Gastrocnemius medialis (tissue), 4 donors: Measurements from ENCODE around the gene MAML3. TPM values are rescaled to one million over a fixed set of nuclear protein-coding genes. Genes with fewer than 3 reads are reported as not detected.

ENCODE experiments used
- ATAC-seq, 2 donors: fragments of 150-250 bp; one replicate each; pipeline ENCODE4 v1.9.1; 2016
- DNase-seq, 2 donors: peaks; one replicate each; pipeline ENCODE4 v3.0.0-alpha.2; 2019
- H3K27ac ChIP-seq, 4 donors: fragments of 200-600 bp; sonication (generic); 1 replicate in 1 of 4; 2 replicates in 3 of 4; pipeline ENCODE4 v1.5.1; 2016 to 2018; ENCODE audit warnings: mild to moderate bottlenecking in 2 of 4, moderate library complexity in 1 of 4
- H3K27me3 ChIP-seq, 3 donors: fragments of 200-600 bp; sonication (generic) in 2 of 3; 1 replicate in 1 of 3; 2 replicates in 2 of 3; pipeline versions ENCODE4 v1.5.1 to v1.6.0; 2016 to 2019; ENCODE audit warnings: mild to moderate bottlenecking in 1 of 3, moderate library complexity in 1 of 3
- H3K36me3 ChIP-seq, 2 donors: fragments of 200-600 bp; sonication (generic) in 1 of 2; one replicate each; pipeline ENCODE4 v1.5.1; 2017 to 2018
- H3K4me1 ChIP-seq, 2 donors: fragments of 200-600 bp; sonication (generic) in 1 of 2; one replicate each; pipeline ENCODE4 v1.5.1; 2016 to 2017; ENCODE audit warnings: mild to moderate bottlenecking in 2 of 2
- H3K4me3 ChIP-seq, 4 donors: fragments of 200-600 bp; sonication (generic) in 3 of 4; 1 replicate in 1 of 4; 2 replicates in 3 of 4; pipeline ENCODE4 v1.5.1; 2016 to 2019; ENCODE audit warnings: mild to moderate bottlenecking in 2 of 4
- H3K9me3 ChIP-seq, 3 donors: fragments of 200-600 bp; sonication (generic) in 2 of 3; 1 replicate in 1 of 3; 2 replicates in 2 of 3; pipeline ENCODE4 v1.5.1; 2016 to 2019
- POLR2A ChIP-seq, 2 donors: fragments of 450-650 bp; IDR thresholded peaks; one replicate each; pipeline ENCODE4 v1.6.1; 2017; ENCODE audit warnings: antibody characterized with exemption in 2 of 2, mild to moderate bottlenecking in 2 of 2, moderate library complexity in 2 of 2
- in situ Hi-C, 4 donors: fragments of 200-750 bp; cut with MboI; loops; one replicate each; pipeline versions ENCODE4 v1.15.0 to v1.8.0; 2017; ENCODE audit warnings: low sequenced_read_pairs in 4 of 4
- intact Hi-C: fragments of 100-400 bp; cut with DNase I; formaldehyde crosslinking; loops from one replicate; pipeline ENCODE4 v1.15.1; 2023; ENCODE audit warnings: low total_unique reads
- total RNA-seq, 4 donors: library from RNA; depleted of rRNA; stranded (reverse); fragments of >200 nt; gene quantifications; one replicate each; pipeline versions ENCODE4 v1.1.0 to v1.2.3, GENCODE V29; 2016
- TF ChIP-seq, protein P1 (sequence below), 5 experiments: fragments of 450-650 bp in 3 of 5; fragments of 200-600 bp in 2 of 5; sonication (generic) in 2 of 5; IDR thresholded peaks in 4 of 5; conservative IDR thresholded peaks in 1 of 5; 1 replicate in 4 of 5; 2 replicates in 1 of 5; pipeline ENCODE4 v1.5.1; 2016 to 2019; ENCODE audit warnings: antibody characterized with exemption in 5 of 5, mild to moderate bottlenecking in 3 of 5, moderate library complexity in 3 of 5

Gene MAML3
- total RNA-seq, 4 donors from 2014 or later: 0.98 to 1.5 (median 1.4) TPM

DNA sequence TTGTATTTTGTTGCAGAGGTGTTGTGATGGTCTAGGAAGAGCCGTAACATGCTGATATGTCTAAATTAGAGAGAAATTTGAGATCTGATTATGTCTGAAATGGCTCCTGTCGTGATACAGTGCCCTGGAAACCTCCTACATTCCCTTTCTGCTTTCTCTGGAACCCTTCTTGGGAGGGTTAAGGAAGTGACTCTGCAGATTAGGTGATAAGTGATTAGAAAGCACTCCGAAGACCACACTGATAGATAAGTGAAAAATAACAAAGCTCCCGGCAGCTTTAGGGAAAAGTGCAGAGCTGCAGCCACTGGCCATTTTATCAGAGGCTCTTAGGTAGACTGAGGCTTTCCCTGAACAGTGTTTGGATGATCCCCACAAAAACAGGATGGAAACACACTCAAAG, 377.7 kb downstream of the MAML3 start:
- DNase-seq (no peak), ATAC-seq (no peak)
- Histone ChIP-seq H3K4me1 (peaks cover 7 to 13% of the 10 kb centered on the region in 2 donors), H3K4me3 (no peak overlapping the region), H3K9me3 (no peaks in the 10 kb centered on the region), H3K27me3 (no peaks in the 10 kb centered on the region), H3K36me3 (no peaks in the 10 kb centered on the region), H3K27ac (no peak overlapping the region)
- TF ChIP-seq POLR2A (IDR thresholded peaks at IDR 0.05): no peak
- TF ChIP-seq, protein P1, sequence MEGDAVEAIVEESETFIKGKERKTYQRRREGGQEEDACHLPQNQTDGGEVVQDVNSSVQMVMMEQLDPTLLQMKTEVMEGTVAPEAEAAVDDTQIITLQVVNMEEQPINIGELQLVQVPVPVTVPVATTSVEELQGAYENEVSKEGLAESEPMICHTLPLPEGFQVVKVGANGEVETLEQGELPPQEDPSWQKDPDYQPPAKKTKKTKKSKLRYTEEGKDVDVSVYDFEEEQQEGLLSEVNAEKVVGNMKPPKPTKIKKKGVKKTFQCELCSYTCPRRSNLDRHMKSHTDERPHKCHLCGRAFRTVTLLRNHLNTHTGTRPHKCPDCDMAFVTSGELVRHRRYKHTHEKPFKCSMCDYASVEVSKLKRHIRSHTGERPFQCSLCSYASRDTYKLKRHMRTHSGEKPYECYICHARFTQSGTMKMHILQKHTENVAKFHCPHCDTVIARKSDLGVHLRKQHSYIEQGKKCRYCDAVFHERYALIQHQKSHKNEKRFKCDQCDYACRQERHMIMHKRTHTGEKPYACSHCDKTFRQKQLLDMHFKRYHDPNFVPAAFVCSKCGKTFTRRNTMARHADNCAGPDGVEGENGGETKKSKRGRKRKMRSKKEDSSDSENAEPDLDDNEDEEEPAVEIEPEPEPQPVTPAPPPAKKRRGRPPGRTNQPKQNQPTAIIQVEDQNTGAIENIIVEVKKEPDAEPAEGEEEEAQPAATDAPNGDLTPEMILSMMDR (IDR thresholded peaks at IDR 0.05 in 4 of 5, conservative IDR thresholded peaks at IDR 0.05 in 1 of 5): no peak
- intact Hi-C loops (no loop called here), in situ Hi-C loops (no loop called here)

DNA sequence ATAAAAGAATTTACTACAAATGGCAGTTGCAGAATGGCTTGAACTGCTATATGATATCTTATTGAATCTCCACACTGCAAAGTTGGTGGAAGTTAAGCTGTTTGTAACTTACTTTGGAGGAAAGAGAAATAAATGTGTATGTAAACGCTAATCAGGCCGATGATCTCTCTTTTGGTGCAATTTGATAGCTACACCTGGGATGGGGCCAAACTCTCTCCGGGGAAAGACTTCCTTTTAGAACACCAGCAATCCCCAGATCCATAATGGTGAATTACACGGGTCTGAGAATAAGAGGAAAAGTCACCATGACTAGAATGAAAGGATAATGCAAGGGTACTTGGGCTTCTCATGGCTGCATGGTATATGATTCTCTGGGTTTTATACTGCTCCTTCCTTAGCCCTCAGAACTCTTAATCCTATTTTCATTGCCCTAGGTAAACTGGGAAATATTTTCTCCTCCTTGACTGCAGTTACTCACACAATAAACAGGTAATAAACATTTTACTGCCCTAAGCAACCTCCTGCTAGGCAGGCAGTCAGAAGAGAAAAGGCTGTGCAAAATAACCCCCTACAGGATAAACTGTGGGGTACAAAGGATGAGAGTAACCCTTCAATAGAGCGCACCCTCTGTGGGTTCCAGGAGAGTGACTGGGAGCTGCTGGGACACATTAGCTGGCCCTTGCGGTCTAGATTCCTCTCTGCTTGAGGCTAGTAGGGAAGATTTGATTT, 379.1 kb downstream of the MAML3 start:
- DNase-seq: no peak
- Histone ChIP-seq H3K4me3 (no peak overlapping the region), H3K27ac (no peak overlapping the region), H3K27me3 (no peaks in the 10 kb centered on the region), H3K9me3 (no peaks in the 10 kb centered on the region), H3K4me1 (peaks cover 20 to 26% of the 10 kb centered on the region in 2 donors), H3K36me3 (no peaks in the 10 kb centered on the region)
- TF ChIP-seq, protein P1 (IDR thresholded peaks at IDR 0.05 in 4 of 5, conservative IDR thresholded peaks at IDR 0.05 in 1 of 5): no peak
- no peak for TF ChIP-seq POLR2A (IDR thresholded peaks at IDR 0.05)
- in situ Hi-C loops (no loop called here), intact Hi-C loops (no loop called here)
- ATAC-seq: no peak

DNA sequence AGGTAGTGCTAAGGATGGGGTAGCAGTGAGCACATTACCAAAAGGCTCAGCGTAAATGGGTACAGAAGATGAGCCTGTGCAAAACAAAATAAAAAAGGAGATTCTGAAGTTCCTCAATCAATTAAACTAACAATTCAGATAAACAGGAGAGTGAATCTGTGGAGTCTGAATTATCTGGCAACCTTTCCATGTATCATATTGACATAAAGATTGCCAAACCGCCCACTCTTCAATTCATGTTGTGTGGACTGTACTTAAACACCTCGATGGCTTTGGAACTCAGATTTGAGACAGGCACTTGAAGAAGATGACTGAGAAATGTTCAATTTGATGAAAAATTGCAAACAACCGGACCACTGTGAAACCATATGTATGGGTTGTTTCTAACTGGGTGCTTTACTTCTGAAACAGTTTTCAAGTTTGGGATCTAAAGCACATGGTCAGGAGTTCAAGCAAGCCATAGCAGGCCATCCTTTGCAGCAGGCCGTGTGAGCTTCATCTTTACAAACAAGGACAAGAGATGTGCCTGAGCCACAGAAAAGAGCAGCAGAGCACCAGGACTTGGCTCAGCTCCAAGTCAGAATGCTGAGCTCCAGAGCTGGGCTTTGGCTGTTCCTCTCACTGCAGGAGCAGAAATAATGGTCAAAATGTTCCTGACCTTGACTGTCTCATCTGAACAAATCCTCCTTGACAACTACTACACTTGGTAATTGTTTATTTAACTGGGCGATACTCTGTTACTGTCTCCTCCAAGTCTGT, 380.2 kb downstream of the MAML3 start:
- peaks cover 20 to 32% of the 10 kb centered on the region in 2 donors for H3K4me1 ChIP-seq
- ATAC-seq: no peak
- intact Hi-C loops: no loop called here

DNA sequence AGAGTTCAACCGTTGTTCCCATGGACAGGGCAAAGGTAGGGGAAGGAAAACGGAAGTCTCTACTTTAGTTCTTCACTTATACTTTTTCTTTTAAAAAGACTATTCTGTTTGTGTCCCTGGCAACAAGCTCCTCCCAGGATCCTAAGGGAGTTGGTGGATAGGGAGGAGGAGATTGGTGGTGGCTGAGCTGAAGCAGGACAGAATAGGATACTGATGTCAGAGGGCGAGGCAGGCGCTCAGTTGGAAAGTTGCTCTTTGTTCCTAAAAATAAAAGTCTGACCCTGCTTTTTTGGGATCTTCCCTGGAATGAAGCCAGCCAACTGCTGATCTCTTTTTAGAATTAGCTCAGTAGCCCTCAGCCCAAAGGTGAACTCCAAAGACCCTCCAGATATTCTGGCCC, 383.6 kb downstream of the MAML3 start:
- no peaks in the 10 kb centered on the region for H3K9me3 ChIP-seq
- no peaks in the 10 kb centered on the region for H3K36me3 ChIP-seq
- intact Hi-C loops: no loop called here
- in situ Hi-C loops: no loop called here
- TF ChIP-seq, protein P1 (IDR thresholded peaks at IDR 0.05 in 4 of 5, conservative IDR thresholded peaks at IDR 0.05 in 1 of 5): no peak
- no peak for TF ChIP-seq POLR2A (IDR thresholded peaks at IDR 0.05)
- H3K4me1 ChIP-seq: peaks cover 25 to 26% of the 10 kb centered on the region in 2 donors
- H3K4me3 ChIP-seq: no peak overlapping the region
- ATAC-seq (peak; percentile 81 to 87), DNase-seq (peak in 1 of 2 donors; percentile 41)
- H3K27ac ChIP-seq: peak overlapping the region; percentile 24 to 62 (median 49)
- no peaks in the 10 kb centered on the region for H3K27me3 ChIP-seq

More for the DNA sequence above, 380.2 kb downstream of the MAML3 start:
- Histone ChIP-seq H3K36me3 (no peaks in the 10 kb centered on the region), H3K27ac (no peak overlapping the region), H3K27me3 (no peaks in the 10 kb centered on the region), H3K9me3 (no peaks in the 10 kb centered on the region), H3K4me3 (no peak overlapping the region)
- TF ChIP-seq, protein P1 (IDR thresholded peaks at IDR 0.05 in 4 of 5, conservative IDR thresholded peaks at IDR 0.05 in 1 of 5): no peak
- TF ChIP-seq POLR2A (IDR thresholded peaks at IDR 0.05): no peak
- no peak for DNase-seq
- in situ Hi-C loops: no loop called here
